Transverse colon (tissue), 4 donors: ENCODE results near the gene TANGO2.

Experiments
- CTCF ChIP-seq, 5 experiments: fragments of 200-600 bp in 3 of 5; fragments of 450-650 bp in 2 of 5; sonication (generic) in 3 of 5; IDR thresholded peaks; 1 replicate in 2 of 5; 2 replicates in 3 of 5; pipeline ENCODE4 v1.5.1; 2016 to 2017; ENCODE audit warnings: antibody characterized with exemption in 5 of 5, inconsistent platforms in 3 of 5, mild to moderate bottlenecking in 2 of 5, moderate library complexity in 1 of 5
- POLR2AphosphoS5 ChIP-seq, 3 donors: sonication (generic); formaldehyde crosslinking; IDR thresholded peaks; one replicate each; pipeline ENCODE4 v1.6.1; 2016; ENCODE audit warnings: antibody characterized with exemption in 3 of 3

GRCh38 chr22:19976671-19977070 lies 44.2 kb upstream of the TANGO2 start:
- TF ChIP-seq CTCF (IDR thresholded peaks at IDR 0.05): no peak
- TF ChIP-seq POLR2AphosphoS5 (IDR thresholded peaks at IDR 0.05): no peak
